22Rv1 (cell line): Measurements from ENCODE around the gene RASD2.

ENCODE experiments used
- ZFX ChIP-seq: fragments of 450-650 bp; IDR thresholded peaks from 2 replicates; pipeline ENCODE4 v1.6.1; 2017; ENCODE audit warnings: antibody characterized with exemption, borderline replicate concordance
- TF ChIP-seq, protein P1 (sequence below): fragments of 450-650 bp; IDR thresholded peaks from 2 replicates; pipeline ENCODE4 v1.5.1; 2017; ENCODE audit warnings: mild to moderate bottlenecking

DNA sequence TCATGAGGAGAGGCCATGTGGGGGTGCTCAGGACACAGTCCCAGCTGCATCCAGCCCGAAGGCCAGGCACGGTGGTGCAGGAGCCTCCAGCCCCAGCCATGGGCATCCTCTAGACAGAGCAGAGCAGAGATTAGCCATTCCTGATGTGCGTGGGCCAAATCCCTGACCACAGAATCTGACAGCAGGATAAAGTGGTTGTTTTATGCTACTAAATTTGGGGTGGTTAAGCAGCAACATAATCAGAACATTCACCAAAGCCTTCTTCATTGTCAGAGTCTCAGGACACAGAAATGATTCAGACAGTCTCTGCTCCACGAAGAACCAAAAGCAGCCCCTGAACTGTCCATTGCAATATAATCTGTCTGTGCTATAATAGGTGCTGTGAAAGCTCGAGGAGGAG is 19.7 kb downstream of the RASD2 start:
- TF ChIP-seq, protein P1, sequence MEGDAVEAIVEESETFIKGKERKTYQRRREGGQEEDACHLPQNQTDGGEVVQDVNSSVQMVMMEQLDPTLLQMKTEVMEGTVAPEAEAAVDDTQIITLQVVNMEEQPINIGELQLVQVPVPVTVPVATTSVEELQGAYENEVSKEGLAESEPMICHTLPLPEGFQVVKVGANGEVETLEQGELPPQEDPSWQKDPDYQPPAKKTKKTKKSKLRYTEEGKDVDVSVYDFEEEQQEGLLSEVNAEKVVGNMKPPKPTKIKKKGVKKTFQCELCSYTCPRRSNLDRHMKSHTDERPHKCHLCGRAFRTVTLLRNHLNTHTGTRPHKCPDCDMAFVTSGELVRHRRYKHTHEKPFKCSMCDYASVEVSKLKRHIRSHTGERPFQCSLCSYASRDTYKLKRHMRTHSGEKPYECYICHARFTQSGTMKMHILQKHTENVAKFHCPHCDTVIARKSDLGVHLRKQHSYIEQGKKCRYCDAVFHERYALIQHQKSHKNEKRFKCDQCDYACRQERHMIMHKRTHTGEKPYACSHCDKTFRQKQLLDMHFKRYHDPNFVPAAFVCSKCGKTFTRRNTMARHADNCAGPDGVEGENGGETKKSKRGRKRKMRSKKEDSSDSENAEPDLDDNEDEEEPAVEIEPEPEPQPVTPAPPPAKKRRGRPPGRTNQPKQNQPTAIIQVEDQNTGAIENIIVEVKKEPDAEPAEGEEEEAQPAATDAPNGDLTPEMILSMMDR = no peak
- no peak for TF ChIP-seq ZFX
